ENCODE measurements around the gene HMGB2. TPM values are rescaled to one million over a fixed set of nuclear protein-coding genes. Genes with fewer than 3 reads are reported as not detected.
A peak's percentile ranks its signal among the peaks of the same experiment; 100 is the strongest.

Gene HMGB2
- total RNA-seq, 1 donor from 2014 or later, result 43.4 TPM

DNA sequence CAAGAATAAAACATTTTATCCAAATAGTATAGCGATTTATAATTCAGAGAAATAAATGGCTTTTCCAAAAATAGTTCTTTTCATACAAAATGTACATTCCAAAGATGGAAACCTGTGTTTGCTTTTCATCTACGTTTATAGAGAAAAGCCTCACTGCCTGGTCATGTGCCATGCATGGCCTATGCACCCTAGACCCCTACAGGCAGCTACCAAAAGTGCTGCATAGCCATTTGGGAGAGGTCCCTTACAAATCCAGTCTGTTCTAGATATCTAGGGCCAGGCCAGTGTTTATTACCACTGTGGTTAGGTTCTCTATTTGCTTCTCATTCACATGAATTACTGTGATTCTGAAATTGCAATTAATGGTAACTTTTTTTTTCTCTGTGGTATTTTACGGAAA is 17.2 kb downstream of the HMGB2 start:
- intact Hi-C loops (cut with DNase I), result loop anchor here (5.0 kb wide), 1 partner anchor 100 kb away; no protein-coding TSS in a partner anchor
- no peak for ATAC-seq
- no peak for DNase-seq

DNA sequence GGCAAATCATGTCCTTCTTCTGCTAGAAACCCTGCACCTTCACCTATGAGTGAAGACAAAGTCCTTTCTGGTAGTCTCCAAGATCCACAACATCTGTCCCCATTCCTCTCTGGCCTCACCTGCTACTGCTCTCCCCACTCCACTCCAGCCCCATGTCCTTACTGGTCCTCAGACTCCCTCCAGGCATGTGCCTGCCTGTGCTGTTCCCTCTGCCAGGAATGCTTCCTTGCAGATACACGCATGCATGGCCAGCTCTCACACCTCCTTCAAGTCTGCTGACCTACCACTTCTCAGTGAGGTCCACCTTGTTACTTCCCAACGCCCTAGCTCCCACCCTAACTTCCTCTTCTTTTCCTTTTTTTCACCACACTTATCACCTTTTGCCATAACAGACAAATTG is 18.1 kb downstream of the HMGB2 start:
- TF ChIP-seq, protein P1, sequence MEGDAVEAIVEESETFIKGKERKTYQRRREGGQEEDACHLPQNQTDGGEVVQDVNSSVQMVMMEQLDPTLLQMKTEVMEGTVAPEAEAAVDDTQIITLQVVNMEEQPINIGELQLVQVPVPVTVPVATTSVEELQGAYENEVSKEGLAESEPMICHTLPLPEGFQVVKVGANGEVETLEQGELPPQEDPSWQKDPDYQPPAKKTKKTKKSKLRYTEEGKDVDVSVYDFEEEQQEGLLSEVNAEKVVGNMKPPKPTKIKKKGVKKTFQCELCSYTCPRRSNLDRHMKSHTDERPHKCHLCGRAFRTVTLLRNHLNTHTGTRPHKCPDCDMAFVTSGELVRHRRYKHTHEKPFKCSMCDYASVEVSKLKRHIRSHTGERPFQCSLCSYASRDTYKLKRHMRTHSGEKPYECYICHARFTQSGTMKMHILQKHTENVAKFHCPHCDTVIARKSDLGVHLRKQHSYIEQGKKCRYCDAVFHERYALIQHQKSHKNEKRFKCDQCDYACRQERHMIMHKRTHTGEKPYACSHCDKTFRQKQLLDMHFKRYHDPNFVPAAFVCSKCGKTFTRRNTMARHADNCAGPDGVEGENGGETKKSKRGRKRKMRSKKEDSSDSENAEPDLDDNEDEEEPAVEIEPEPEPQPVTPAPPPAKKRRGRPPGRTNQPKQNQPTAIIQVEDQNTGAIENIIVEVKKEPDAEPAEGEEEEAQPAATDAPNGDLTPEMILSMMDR (IDR thresholded peaks at IDR 0.05), result no peak
- DNase-seq (no peak), ATAC-seq (no peak)
- Histone ChIP-seq H3K36me3 (peaks cover 20% of the 10 kb centered on the region), H3K9me3 (no peaks in the 10 kb centered on the region), H3K27me3 (no peaks in the 10 kb centered on the region), H3K27ac (no peak overlapping the region), H3K4me3 (no peak overlapping the region), H3K4me1 (no peaks in the 10 kb centered on the region)
- intact Hi-C loops (cut with DNase I), result loop anchor here (5.0 kb wide), 1 partner anchor 101 kb away; no protein-coding TSS in a partner anchor

More for the DNA sequence above, 17.2 kb downstream of the HMGB2 start:
- TF ChIP-seq, protein P1 (IDR thresholded peaks at IDR 0.05), result peak; percentile 25
- Histone ChIP-seq H3K27me3 (no peaks in the 10 kb centered on the region), H3K36me3 (peaks cover 20% of the 10 kb centered on the region), H3K9me3 (no peaks in the 10 kb centered on the region), H3K4me1 (no peaks in the 10 kb centered on the region), H3K27ac (no peak overlapping the region), H3K4me3 (no peak overlapping the region)

DNA sequence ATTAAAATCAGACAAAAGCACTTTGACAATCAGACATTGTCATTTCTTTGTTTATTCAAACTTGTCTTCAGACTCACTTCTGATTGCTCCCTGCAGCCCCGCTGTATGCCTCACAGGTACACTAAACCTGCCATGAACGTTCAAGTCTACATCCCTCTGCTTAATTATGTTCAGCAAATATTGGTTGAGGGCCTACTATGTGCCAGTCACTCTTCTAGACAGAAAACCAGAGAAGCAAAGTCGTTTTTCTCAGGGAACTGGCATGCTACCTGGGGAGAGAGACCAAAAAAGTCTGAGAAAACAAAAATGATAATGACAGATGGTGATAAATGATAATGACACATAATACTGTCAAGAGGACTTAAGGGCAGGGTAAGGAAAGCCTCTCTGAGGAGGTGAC is 19.4 kb downstream of the HMGB2 start:
- H3K9me3 ChIP-seq, result no peaks in the 10 kb centered on the region
- no peaks in the 10 kb centered on the region for H3K27me3 ChIP-seq
- ATAC-seq, result no peak
- no peak for DNase-seq
- H3K4me3 ChIP-seq, result no peak overlapping the region
- no peak overlapping the region for H3K27ac ChIP-seq
- TF ChIP-seq, protein P1 (IDR thresholded peaks at IDR 0.05), result no peak
- intact Hi-C loops (cut with DNase I), result loop anchor here (5.0 kb wide), 1 partner anchor 103 kb away; no protein-coding TSS in a partner anchor
- no peaks in the 10 kb centered on the region for H3K4me1 ChIP-seq
- H3K36me3 ChIP-seq, result peaks cover 20% of the 10 kb centered on the region

DNA sequence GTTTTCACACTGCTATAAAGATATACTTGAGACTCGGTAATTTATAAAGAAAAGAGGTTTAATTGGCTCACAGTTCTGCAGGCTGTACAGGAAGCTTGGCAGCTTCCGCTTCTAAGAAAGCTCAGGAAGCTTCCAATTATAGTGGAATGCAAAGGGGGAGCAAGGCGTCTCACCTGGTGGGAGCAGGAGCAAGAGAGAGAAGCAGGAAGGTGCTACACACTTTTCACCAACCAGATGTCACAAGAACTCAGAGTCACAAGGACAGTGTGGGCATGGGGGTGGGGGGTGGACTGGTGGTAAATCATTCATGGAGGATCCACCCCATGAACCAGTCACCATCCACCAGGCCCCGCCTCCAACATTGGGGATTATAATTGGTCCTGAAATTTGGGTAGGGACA is 22.8 kb downstream of the HMGB2 start:
- no peak overlapping the region for H3K4me3 ChIP-seq
- H3K27ac ChIP-seq, result no peak overlapping the region
- H3K36me3 ChIP-seq, result peaks cover 15% of the 10 kb centered on the region
- DNase-seq, result no peak
- TF ChIP-seq, protein P1 (IDR thresholded peaks at IDR 0.05), result no peak
- H3K9me3 ChIP-seq, result no peaks in the 10 kb centered on the region
- ATAC-seq, result no peak
- H3K4me1 ChIP-seq, result no peaks in the 10 kb centered on the region
- no peaks in the 10 kb centered on the region for H3K27me3 ChIP-seq
- intact Hi-C loops (cut with DNase I), result no loop called here

DNA sequence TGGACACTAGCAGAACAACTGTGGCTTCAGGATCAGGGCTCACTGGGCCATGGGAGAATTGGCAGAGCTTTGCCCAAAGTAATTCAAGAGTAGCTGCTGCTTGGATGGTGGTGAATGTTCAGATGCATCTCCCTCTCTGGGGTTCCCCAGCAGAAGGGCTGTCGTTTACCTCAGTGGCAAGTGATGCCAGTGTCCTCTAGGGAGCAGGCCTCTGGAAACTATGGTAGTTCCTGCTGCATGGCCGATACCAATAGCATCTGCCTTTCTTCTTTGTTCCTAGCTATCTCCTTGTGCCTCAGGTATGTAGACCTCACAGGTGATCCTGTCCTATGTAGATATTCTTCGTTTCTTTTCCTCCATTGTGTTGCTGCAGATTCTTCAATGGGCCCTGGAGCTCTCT is 26.4 kb downstream of the HMGB2 start:
- TF ChIP-seq, protein P1 (IDR thresholded peaks at IDR 0.05), result no peak
- no peaks in the 10 kb centered on the region for H3K4me1 ChIP-seq
- no peak overlapping the region for H3K27ac ChIP-seq
- no peak for DNase-seq
- no peak for ATAC-seq
- no peaks in the 10 kb centered on the region for H3K27me3 ChIP-seq
- H3K4me3 ChIP-seq, result no peak overlapping the region
- intact Hi-C loops (cut with DNase I), result no loop called here
- no peaks in the 10 kb centered on the region for H3K36me3 ChIP-seq
- H3K9me3 ChIP-seq, result no peaks in the 10 kb centered on the region
